Stimulated activated CD4-positive, alpha-beta T cell treated with anti-CD3 and anti-CD28 coated beads, TNF-alpha, amount 100 ng/mL, for 4 hours (primary cell): ENCODE results near the gene TJP3.
"Not testable (repeated sequence)": the region's sequence is repeated elsewhere in the genome, so short reads cannot be mapped to it uniquely, and the experiment has no call there.

ENCODE experiments used
- DNase-seq, 3 experiments: peaks; one replicate each; pipeline ENCODE4 v3.0.0-alpha.2; 2020; ENCODE audit warnings: low read depth in 3 of 3

Gene TJP3

GRCh38 chr19:3738477-3739220 is 30.5 kb downstream of the TJP3 start:
- DNase-seq: no peak

GRCh38 chr19:3740431-3740830 is 32.2 kb downstream of the TJP3 start:
- DNase-seq: no peak

GRCh38 chr19:3743486-3743885 is 35.3 kb downstream of the TJP3 start:
- DNase-seq: no peak

GRCh38 chr19:3745363-3746045 is 37.3 kb downstream of the TJP3 start:
- no peak for DNase-seq

GRCh38 chr19:3746371-3747056 is 38.3 kb downstream of the TJP3 start:
- DNase-seq: no peak

GRCh38 chr19:3748965-3749364 is 40.8 kb downstream of the TJP3 start:
- no peak for DNase-seq

GRCh38 chr19:3750211-3750610 is 42.0 kb downstream of the TJP3 start:
- no peak for DNase-seq

- no peak for DNase-seq
Measured at GRCh38 chr19:3751236-3751635, 43.1 kb downstream of the TJP3 start.

- no peak for DNase-seq
Measured at GRCh38 chr19:3752492-3752891, 44.3 kb downstream of the TJP3 start.

- DNase-seq: no peak
Measured at GRCh38 chr19:3753631-3754410, 45.6 kb downstream of the TJP3 start.

- not testable (repeated sequence) for DNase-seq
Measured at GRCh38 chr19:3757705-3758104, 49.5 kb downstream of the TJP3 start.

- not testable (repeated sequence) for DNase-seq
Measured at GRCh38 chr19:3758297-3758696, 50.1 kb downstream of the TJP3 start.

GRCh38 chr19:3759482-3760254 is 51.5 kb downstream of the TJP3 start:
- no peak for DNase-seq

GRCh38 chr19:3760871-3761361 is 52.7 kb downstream of the TJP3 start:
- peak in 1 of 3 experiments; percentile 10 for DNase-seq

GRCh38 chr19:3761382-3762129 is 53.4 kb downstream of the TJP3 start, which contains the start of gene APBA3:
APBA3 (minus strand) TSS chr19:3761692; CDS start chr19:3760264, 1,428 bp downstream.
- DNase-seq: peak; percentile 93 to 98 (median 94)

GRCh38 chr19:3762130-3762473 is 53.9 kb downstream of the TJP3 start:
- no peak for DNase-seq

GRCh38 chr19:3762501-3763459 is 54.6 kb downstream of the TJP3 start, which contains the start of gene MRPL54:
MRPL54 (plus strand) TSS chr19:3762682; CDS start chr19:3762701, 19 bp downstream.
- DNase-seq: peak; percentile 98 to 99 (median 99)

GRCh38 chr19:3765121-3765520 is 56.9 kb downstream of the TJP3 start:
- no peak for DNase-seq

GRCh38 chr19:3765757-3766156 is 57.6 kb downstream of the TJP3 start:
- not testable (repeated sequence) for DNase-seq
